ENCODE measurements around the gene DMRT1. TPM values are rescaled to one million over a fixed set of nuclear protein-coding genes. Genes with fewer than 3 reads are reported as not detected.

DMRT1 gene
- total and polyA plus RNA-seq, 9 of the 15 experiments (the other 6 are each of a cell fraction or from before 2014, with no cell fraction given) = not detected

- no peak overlapping the region for H2AFZ ChIP-seq (ENCODE audit: low read depth, low read length)
- intact Hi-C loops (cut with micrococcal nuclease) (no loop called here), in situ Hi-C loops (cut with MboI) (no loop called here)
- H3K9ac ChIP-seq (ENCODE audit: insufficient read depth in 1 of 2, low read depth in 2 of 2, low read length in 2 of 2) = no peak overlapping the region
- H3K36me3 ChIP-seq (ENCODE audit: control insufficient read depth, insufficient read depth, low read length) = no peaks in the 10 kb centered on the region
- no peak for FAIRE-seq
- 0% methylated on average over 4 of the region's 4 CpGs for WGBS (ENCODE audit: insufficient coverage, low coverage, missing lambda C conversion rate)
- H3K27me3 ChIP-seq (ENCODE audit: control insufficient read depth in 2 of 2, insufficient read depth in 2 of 2, low read length in 2 of 2) = no peaks in the 10 kb centered on the region
- no peaks in the 10 kb centered on the region for H3K4me1 ChIP-seq (replicated peaks in 1 of 2; ENCODE audit: control insufficient read depth in 2 of 2, insufficient read depth in 2 of 2, low read length in 2 of 2)
- CTCF ChIA-PET (ENCODE audit: low intra/inter-chr PET ratio) = no interaction called here
- ATAC-seq = no peak
- H3K9me1 ChIP-seq (ENCODE audit: control insufficient read depth, insufficient read depth, low read length) = no peaks in the 10 kb centered on the region
- no peak overlapping the region for H3K4me3 ChIP-seq
- H3K27ac ChIP-seq (ENCODE audit: extremely low read depth, low read depth, low read length) = no peak overlapping the region
- no peaks in the 10 kb centered on the region for H3K9me3 ChIP-seq (replicated peaks; ENCODE audit: control insufficient read depth, insufficient read depth, low read depth, low read length)
- H4K20me1 ChIP-seq (replicated peaks; ENCODE audit: control insufficient read depth, insufficient read depth, low read length) = no peaks in the 10 kb centered on the region
- POLR2A ChIA-PET = no interaction called here
- no peak for DNase-seq (ENCODE audit: extremely low read depth in 1 of 4, low spot score in 3 of 4)
- H3K4me2 ChIP-seq (ENCODE audit: insufficient read depth, low read length) = no peak overlapping the region
- H3K79me2 ChIP-seq (ENCODE audit: control insufficient read depth, insufficient read depth, low read length) = no peaks in the 10 kb centered on the region
- no TSS peak for BruUV-seq (replicated peaks)
- TF ChIP-seq CGGBP1 (CRISPR knock-in tag; IDR thresholded peaks at IDR 0.05) = no peak
- TF ChIP-seq ILK (tag; IDR thresholded peaks at IDR 0.05; ENCODE audit: borderline replicate concordance, low read depth) = no peak
- TF ChIP-seq TAF15 (IDR thresholded peaks at IDR 0.05; ENCODE audit: low read depth, low read length) = no peak
- no peak for TF ChIP-seq HINFP (tag; conservative IDR thresholded peaks at IDR 0.05; ENCODE audit: low read depth)
- TF ChIP-seq RCOR1 (IDR thresholded peaks at IDR 0.05; ENCODE audit: borderline replicate concordance in 1 of 2, low read depth in 2 of 2, low read length in 2 of 2) = no peak
- TF ChIP-seq STAT5B (CRISPR knock-in tag; IDR thresholded peaks at IDR 0.05) = no peak
- no peak for TF ChIP-seq PURB (CRISPR knock-in tag; IDR thresholded peaks at IDR 0.05; ENCODE audit: low read depth)
- no peak for TF ChIP-seq ADNP (tag; IDR thresholded peaks at IDR 0.05)
- no peak for TF ChIP-seq ZNF277 (CRISPR knock-in tag; IDR thresholded peaks at IDR 0.05; ENCODE audit: borderline replicate concordance)
- no peak for TF ChIP-seq ZNF445 (CRISPR knock-in tag; IDR thresholded peaks at IDR 0.05; ENCODE audit: low read depth)
- no peak for TF ChIP-seq ZNF354B (CRISPR knock-in tag; IDR thresholded peaks at IDR 0.05)
- no peak for TF ChIP-seq CTCFL (IDR thresholded peaks at IDR 0.05; ENCODE audit: borderline replicate concordance, insufficient read depth, low read depth, low read length, poor library complexity, severe bottlenecking)
- TF ChIP-seq MED1 (CRISPR knock-in tag; IDR thresholded peaks at IDR 0.05; ENCODE audit: borderline replicate concordance) = no peak
- no peak for TF ChIP-seq TGIF2 (CRISPR knock-in tag; IDR thresholded peaks at IDR 0.05)
Measured at GRCh38 chr9:965497-965896, 124.0 kb downstream of the DMRT1 start.

Data from K562 (cell line).